ENCODE data around the gene TTC12.

- TF ChIP-seq, protein P1, sequence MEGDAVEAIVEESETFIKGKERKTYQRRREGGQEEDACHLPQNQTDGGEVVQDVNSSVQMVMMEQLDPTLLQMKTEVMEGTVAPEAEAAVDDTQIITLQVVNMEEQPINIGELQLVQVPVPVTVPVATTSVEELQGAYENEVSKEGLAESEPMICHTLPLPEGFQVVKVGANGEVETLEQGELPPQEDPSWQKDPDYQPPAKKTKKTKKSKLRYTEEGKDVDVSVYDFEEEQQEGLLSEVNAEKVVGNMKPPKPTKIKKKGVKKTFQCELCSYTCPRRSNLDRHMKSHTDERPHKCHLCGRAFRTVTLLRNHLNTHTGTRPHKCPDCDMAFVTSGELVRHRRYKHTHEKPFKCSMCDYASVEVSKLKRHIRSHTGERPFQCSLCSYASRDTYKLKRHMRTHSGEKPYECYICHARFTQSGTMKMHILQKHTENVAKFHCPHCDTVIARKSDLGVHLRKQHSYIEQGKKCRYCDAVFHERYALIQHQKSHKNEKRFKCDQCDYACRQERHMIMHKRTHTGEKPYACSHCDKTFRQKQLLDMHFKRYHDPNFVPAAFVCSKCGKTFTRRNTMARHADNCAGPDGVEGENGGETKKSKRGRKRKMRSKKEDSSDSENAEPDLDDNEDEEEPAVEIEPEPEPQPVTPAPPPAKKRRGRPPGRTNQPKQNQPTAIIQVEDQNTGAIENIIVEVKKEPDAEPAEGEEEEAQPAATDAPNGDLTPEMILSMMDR (IDR thresholded peaks at IDR 0.05): no peak
- no peak for TF ChIP-seq POLR2AphosphoS5 (IDR thresholded peaks at IDR 0.05)
- TF ChIP-seq POLR2A (IDR thresholded peaks at IDR 0.05): no peak
Measured at GRCh38 chr11:113315811-113316210, 1.4 kb downstream of the TTC12 start.

Data from prostate gland (tissue), 2 donors.